Raji (cell line): ENCODE data around the gene ADAMTS9.

ENCODE experiments used
- POLR2A ChIP-seq: IDR thresholded peaks from 2 replicates; pipeline ENCODE4 v1.6.1; 2011; ENCODE audit warnings: low read depth, low read length, control low read depth; ENCODE audit not compliant: insufficient read depth

ADAMTS9 gene

GRCh38 chr3:64694114-64694513 lies 6.3 kb upstream of the ADAMTS9 start:
- no peak for TF ChIP-seq POLR2A

DNA sequence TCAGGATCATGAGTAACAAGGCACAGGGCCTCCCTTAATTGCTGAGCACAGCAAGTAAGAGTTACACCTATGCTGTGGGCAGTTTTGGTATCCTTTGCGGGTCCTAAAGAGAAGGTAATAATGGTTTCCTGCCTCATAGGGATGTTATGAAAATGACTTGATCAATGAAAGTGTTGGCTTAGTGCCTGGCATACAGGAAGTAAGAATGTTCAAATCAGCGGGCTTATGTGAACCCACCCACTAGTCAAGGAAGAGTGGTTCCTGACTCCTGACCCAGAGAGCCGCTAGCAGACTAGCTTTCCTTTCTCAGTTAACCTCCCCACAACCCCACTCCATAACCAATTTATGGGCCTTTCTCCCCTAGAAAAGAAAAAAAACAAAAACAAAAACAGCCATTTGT lies 5.2 kb upstream of the ADAMTS9 start:
- no peak for TF ChIP-seq POLR2A

- no peak for TF ChIP-seq POLR2A
Observed at GRCh38 chr3:64691051-64691450, 3.3 kb upstream of the ADAMTS9 start.

GRCh38 chr3:64687086-64687780 lies 567 bp downstream of the ADAMTS9 start:
- no peak for TF ChIP-seq POLR2A

DNA sequence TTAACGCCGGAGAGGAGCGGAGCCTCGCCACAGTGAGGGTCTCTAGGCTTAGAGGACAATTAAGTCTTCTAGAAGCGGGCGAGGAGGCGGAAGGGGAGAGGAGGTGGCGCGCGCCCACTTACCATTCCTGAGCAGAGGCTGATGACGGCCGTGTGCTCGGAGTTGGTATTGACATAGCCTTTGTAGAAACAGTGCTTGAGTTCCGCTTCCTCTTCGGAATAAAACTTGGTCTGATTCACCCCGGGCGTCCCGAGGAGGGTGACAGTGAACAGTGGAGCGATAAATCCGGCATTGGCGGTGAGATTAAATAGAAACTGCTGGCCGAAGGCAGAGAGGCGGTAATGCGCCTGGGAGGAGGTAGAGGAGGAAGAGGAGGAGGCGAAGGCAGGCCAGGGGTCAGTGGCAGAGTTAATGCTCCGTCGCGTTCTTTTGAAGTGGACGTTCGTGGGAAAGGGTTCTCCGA lies 1.3 kb downstream of the ADAMTS9 start:
- no peak for TF ChIP-seq POLR2A

DNA sequence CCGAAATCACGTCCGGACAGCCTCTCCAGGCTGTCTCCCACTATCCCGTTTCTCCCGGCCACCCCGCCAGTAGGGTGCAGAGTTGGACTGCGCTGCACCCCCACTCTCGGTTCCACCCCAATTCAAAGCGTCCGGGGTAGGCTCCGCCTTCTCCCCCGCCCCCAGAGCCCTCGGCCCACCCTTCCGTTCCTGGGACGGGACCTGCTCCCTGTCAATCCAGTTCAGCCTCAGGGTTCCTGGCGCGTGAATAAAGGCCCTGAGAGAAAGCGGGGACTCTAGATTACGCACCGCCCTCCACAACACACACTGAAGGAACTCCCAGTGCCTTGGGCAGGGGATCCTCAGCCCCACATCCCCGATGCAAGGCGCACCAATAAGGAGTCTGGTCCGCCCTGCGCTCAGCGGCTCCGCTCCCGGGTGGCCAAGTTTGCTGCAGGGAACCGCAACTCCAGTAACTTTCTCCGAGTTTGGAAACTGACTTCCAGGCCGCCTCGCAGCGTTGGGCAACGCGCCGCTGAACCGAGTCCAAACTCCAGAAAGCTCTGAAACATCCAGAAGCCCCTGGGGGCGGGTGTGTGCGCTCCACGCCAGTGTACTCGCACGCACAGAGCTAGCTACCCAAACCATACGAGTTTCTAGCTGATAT lies 1.9 kb downstream of the ADAMTS9 start:
- TF ChIP-seq POLR2A = no peak

DNA sequence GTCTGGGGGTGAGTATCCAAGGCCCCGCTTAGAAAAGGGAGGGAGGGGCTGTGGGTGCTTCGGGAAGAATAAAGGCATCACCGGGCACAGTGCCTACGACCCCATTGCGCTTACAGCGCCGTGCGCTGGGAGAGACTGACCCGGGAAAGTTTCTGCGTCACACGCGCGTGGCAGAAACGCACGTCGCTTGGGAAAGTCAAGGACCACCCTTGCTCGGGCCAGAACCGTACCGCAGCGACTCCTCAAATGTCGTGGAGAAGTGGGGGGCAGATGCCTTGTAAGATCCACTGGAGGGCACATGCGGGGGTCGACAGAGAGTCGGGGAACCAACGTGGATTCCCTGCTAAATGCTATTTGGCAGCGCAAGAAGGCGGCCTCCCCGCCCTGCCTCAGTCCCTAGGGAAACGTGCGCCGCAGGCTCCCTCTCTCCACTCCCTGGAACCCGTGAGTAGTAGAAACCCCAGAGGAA lies 2.4 kb downstream of the ADAMTS9 start:
- TF ChIP-seq POLR2A = no peak

GRCh38 chr3:64684715-64685261 lies 3.0 kb downstream of the ADAMTS9 start:
- TF ChIP-seq POLR2A = no peak

GRCh38 chr3:64681827-64682226 lies 6.0 kb downstream of the ADAMTS9 start:
- no peak for TF ChIP-seq POLR2A

DNA sequence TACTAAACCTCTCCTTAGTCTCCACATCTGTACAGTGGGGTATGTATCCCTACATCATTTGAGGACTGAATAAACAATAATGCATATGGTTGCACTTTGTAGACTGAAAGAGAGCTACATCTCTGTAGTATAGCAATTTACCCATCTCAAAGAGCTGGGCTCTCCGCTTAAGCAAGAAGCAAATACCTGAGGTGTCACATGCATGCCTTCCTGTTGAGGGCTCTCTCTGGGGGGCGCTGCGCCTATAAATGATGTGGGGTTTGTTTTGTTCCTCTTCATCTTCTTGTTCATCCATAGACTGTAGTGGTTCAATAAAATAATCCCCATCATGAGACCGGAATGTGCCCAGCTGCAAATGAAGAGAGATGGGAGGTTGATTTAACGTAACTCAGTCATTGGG lies 6.8 kb downstream of the ADAMTS9 start:
- TF ChIP-seq POLR2A = no peak

DNA sequence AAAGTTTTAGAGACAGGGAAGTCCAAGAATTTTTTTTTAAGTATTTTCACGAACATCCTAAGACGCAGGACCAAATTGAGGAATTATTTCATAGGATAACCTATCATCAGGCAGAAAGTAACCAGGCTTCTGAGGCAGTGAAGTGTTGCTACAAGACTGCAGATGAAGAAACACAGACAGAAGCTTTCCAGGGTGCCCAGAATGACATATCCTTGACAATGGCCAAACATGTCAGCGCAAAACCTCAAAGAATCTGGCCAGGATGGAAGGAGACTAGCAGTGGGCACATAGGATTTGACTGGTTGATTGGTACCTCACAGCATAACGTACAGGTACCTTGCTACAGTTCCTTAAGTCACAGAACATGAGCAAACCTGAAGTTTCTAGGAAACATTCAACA lies 7.5 kb downstream of the ADAMTS9 start:
- TF ChIP-seq POLR2A = no peak

- no peak for TF ChIP-seq POLR2A
Observed at GRCh38 chr3:64677961-64678716, 9.7 kb downstream of the ADAMTS9 start.

DNA sequence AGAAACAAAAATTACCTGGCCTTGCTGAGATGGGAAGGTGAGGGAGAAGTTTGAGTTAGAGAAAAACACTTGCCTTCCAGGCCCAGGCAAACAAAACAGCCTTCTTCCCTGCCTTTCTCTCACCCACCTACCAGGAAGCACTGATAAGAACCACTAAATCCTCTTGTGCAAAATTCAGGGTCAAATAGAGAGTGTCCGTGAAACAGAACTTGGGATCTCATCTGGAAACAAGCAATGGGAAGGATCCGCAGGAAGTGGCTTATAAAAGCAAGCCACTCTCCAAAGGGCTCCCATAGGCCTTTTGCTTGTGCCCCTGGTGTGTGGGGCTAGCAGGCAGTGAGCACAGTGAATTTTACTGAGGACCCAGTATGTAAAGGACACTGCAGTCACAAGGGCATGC lies 11.0 kb downstream of the ADAMTS9 start:
- TF ChIP-seq POLR2A = no peak

DNA sequence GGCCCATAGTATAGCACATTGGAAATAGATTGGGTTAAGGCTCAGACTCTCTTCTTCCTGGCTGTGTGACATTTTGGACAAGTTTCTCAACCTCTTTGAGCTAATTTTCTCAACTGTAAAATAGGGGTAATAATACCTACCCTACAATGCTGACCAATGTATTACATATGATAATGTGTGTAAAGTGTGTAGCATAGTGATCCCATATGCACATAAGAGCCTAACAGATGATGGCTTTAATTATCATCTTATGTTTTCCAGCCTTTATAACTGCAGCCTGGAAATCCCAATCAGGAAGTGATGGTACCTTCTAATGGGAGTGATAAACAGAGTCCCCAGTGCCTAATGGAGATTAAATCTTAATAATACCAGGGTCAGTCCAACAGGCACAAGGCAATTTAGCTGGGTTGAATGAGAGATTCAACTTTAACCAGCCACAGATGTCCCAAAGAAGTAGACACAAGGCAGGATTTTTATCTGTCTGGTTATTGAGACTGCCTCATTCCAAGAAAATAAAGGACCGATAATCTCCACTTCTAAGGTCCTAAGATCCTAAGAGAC lies 12.0 kb downstream of the ADAMTS9 start:
- TF ChIP-seq POLR2A = no peak

DNA sequence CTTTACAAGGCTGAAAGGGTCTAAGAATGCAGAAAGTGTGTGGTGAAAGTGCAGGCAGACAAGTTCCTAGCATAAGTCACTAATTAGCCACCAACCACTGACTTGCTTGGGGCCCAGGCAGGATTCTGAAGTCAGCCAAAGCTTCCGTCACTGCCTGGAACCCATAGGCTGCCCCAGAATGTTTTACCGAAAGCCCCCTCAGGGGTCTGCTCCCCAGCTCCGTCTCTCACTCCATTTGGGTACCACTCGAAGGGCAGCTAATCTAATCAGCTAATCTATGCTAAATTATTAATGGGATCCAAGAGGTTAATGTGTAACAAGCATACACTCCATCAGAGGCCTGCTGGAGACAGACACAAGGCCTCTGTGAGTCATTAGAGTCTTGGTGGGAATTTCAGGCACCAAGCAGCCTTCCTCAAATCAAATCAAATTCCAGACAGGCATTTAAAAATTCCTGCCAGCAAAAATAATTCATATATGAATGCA lies 13.2 kb downstream of the ADAMTS9 start:
- TF ChIP-seq POLR2A = no peak

- TF ChIP-seq POLR2A = no peak
Observed at GRCh38 chr3:64673159-64673715, 14.6 kb downstream of the ADAMTS9 start.
